Keratinocyte (primary cell): ENCODE data around the gene CDCA3. TPM values are rescaled to one million over a fixed set of nuclear protein-coding genes. Genes with fewer than 3 reads are reported as not detected.

ENCODE experiments used
- DNase-seq: peaks from one replicate; pipeline ENCODE4 v3.0.0-alpha.2; 2011; ENCODE audit warnings: low read depth, missing footprints, low spot score
- FAIRE-seq: peaks from 2 replicates; lab custom pipeline; 2011; peaks lifted over from hg19 to GRCh38; lab: Jason Lieb, UNC
- H2AFZ ChIP-seq: 2 replicates; pipeline ENCODE4 v1.6.0; 2012; ENCODE audit warnings: low read length, control low read depth, inconsistent platforms; ENCODE audit not compliant: control insufficient read depth
- H3K27ac ChIP-seq: 2 replicates; pipeline ENCODE4 v1.5.1; 2011; ENCODE audit warnings: low read length; ENCODE audit not compliant: control insufficient read depth, insufficient read depth
- H3K27me3 ChIP-seq: 3 replicates; pipeline ENCODE4 v1.6.0; 2011; ENCODE audit warnings: low read length; ENCODE audit not compliant: control insufficient read depth, insufficient read depth; ENCODE audit errors: extremely low read depth
- H3K36me3 ChIP-seq, 2 experiments: 2 replicates in 1 of 2; 3 replicates in 1 of 2; pipeline ENCODE4 v1.5.1; 2011; ENCODE audit warnings: low read length in 2 of 2, mild to moderate bottlenecking in 1 of 2; ENCODE audit not compliant: control insufficient read depth in 2 of 2, insufficient read depth in 2 of 2; ENCODE audit errors: extremely low read depth in 1 of 2
- H3K4me1 ChIP-seq: 3 replicates; pipeline ENCODE4 v1.5.1; 2011; ENCODE audit warnings: low read length; ENCODE audit not compliant: control insufficient read depth, insufficient read depth; ENCODE audit errors: extremely low read depth
- H3K4me2 ChIP-seq: 3 replicates; pipeline ENCODE4 v1.6.0; 2011; ENCODE audit warnings: low read depth, low read length; ENCODE audit not compliant: control insufficient read depth, insufficient read depth; ENCODE audit errors: extremely low read depth
- H3K4me3 ChIP-seq, 3 experiments: fragments of 200-600 bp in 1 of 3; sonication (generic) in 1 of 3; 2 replicates in 2 of 3; 3 replicates in 1 of 3; pipeline ENCODE4 v1.5.1; 2011 to 2016; ENCODE audit warnings: low read length in 3 of 3, mild to moderate bottlenecking in 3 of 3, control low read depth in 2 of 3, inconsistent platforms in 1 of 3, low read depth in 1 of 3, mixed read lengths in 1 of 3, mixed run types in 1 of 3, moderate library complexity in 1 of 3; ENCODE audit not compliant: control insufficient read depth in 2 of 3, insufficient read depth in 2 of 3; ENCODE audit errors: extremely low read depth in 1 of 3
- H3K79me2 ChIP-seq: 2 replicates; pipeline ENCODE4 v1.6.0; 2012; ENCODE audit warnings: low read length; ENCODE audit not compliant: control insufficient read depth, insufficient read depth
- H3K9ac ChIP-seq: 3 replicates; pipeline ENCODE4 v1.6.0; 2011; ENCODE audit warnings: low read length; ENCODE audit not compliant: control insufficient read depth, insufficient read depth; ENCODE audit errors: extremely low read depth
- H3K9me1 ChIP-seq: 3 replicates; pipeline ENCODE4 v1.6.0; 2011; ENCODE audit warnings: low read length; ENCODE audit not compliant: control insufficient read depth, insufficient read depth; ENCODE audit errors: extremely low read depth
- H3K9me3 ChIP-seq: 2 replicates; pipeline ENCODE4 v1.5.1; 2012; ENCODE audit warnings: low read depth, low read length; ENCODE audit not compliant: control insufficient read depth
- H4K20me1 ChIP-seq: 3 replicates; pipeline ENCODE4 v1.6.0; 2011; ENCODE audit warnings: low read length; ENCODE audit not compliant: control insufficient read depth, insufficient read depth; ENCODE audit errors: extremely low read depth
- CTCF ChIP-seq, 3 experiments: IDR thresholded peaks in 1 of 3; conservative IDR thresholded peaks in 1 of 3; optimal IDR thresholded peaks in 1 of 3; 2 replicates in 2 of 3; 3 replicates in 1 of 3; pipeline versions ENCODE3 to v1.5.1; 2011; ENCODE audit warnings: low read length in 3 of 3, mild to moderate bottlenecking in 3 of 3, moderate library complexity in 2 of 3, control low read depth in 1 of 3, inconsistent platforms in 1 of 3; ENCODE audit not compliant: insufficient read depth in 2 of 3; ENCODE audit errors: extremely low read depth in 1 of 3
- EZH2 ChIP-seq: IDR thresholded peaks from one replicate; pipeline ENCODE4 v1.6.1; 2012; ENCODE audit warnings: inconsistent platforms, mild to moderate bottlenecking, low read length, moderate library complexity
- dilution Hi-C: fragments of 300-500 bp; cut with MboI; formaldehyde crosslinking; loops from one replicate; pipeline ENCODE4 v1.7.0; 2020; ENCODE audit warnings: low sequenced_read_pairs; ENCODE audit not compliant: extremely low pct_ligation_motif_present
- polyA plus RNA-seq, 5 experiments: library from polyadenylated mRNA; depleted of rRNA in 3 of 5; stranded (reverse) in 3 of 5; stranded (forward) in 1 of 5; unstranded in 1 of 5; fragments of >200 nt; gene quantifications; 1 replicate in 1 of 5; 2 replicates in 3 of 5; 3 replicates in 1 of 5; pipeline versions ENCODE4 v1.2.1 to v1.2.3, GENCODE V29; 2011 to 2012; ENCODE audit warnings: missing spikeins in 2 of 5, low read depth in 1 of 5, low replicate concordance in 1 of 5

Gene CDCA3
- polyA plus RNA-seq, 1 donor (not counting 4 experiments of a cell fraction or from before 2014, with no cell fraction given): 15.0 TPM

DNA sequence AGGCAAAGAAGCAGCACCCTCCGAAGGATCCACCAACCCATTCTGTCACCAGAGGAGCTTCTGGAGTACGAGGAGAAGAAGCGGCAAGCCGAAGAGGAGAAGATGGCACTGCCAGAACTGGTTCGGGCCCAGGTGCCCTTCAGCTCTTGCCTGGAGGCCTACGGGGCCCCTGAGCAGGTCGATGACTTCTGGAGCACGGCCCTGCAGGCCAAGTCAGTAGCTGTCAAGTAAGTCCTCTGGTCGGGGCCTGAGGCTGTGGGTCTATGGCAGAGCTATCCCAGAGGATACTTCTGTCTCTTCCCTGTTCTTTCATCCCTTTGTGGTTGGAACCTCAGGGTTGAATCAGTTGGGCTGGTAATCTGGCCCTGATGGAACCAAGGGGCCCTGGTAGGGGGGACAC, 10.3 kb upstream of the CDCA3 start:
- peaks cover 59 to 61% of the 10 kb centered on the region in 2 experiments for H3K36me3 ChIP-seq
- dilution Hi-C loops: no loop called here

GRCh38 chr12:6860942-6861341, 9.9 kb upstream of the CDCA3 start:
- H2AFZ ChIP-seq: no peak overlapping the region
- H4K20me1 ChIP-seq: no peaks in the 10 kb centered on the region
- H3K4me2 ChIP-seq: no peak overlapping the region
- no peak overlapping the region for H3K9ac ChIP-seq
- no peak for TF ChIP-seq CTCF (optimal IDR thresholded peaks at IDR 0.05 in 1 of 3, IDR thresholded peaks at IDR 0.05 in 1 of 3, conservative IDR thresholded peaks at IDR 0.05 in 1 of 3; ENCODE audit: extremely low read depth in 1 of 3, insufficient read depth in 2 of 3, low read length in 3 of 3)
- no peak for TF ChIP-seq EZH2
- H3K9me3 ChIP-seq: no peaks in the 10 kb centered on the region
- H3K4me1 ChIP-seq: no peaks in the 10 kb centered on the region
- H3K36me3 ChIP-seq: peaks cover 61 to 65% of the 10 kb centered on the region in 2 experiments
- no peak overlapping the region for H3K4me3 ChIP-seq
- H3K27ac ChIP-seq: no peak overlapping the region
- dilution Hi-C loops: no loop called here
- no peak for FAIRE-seq
- no peaks in the 10 kb centered on the region for H3K79me2 ChIP-seq
- H3K27me3 ChIP-seq: no peaks in the 10 kb centered on the region
- DNase-seq: no peak
- no peaks in the 10 kb centered on the region for H3K9me1 ChIP-seq

More for the DNA sequence above, 10.3 kb upstream of the CDCA3 start:
- Histone ChIP-seq H3K27me3 (no peaks in the 10 kb centered on the region), H4K20me1 (no peaks in the 10 kb centered on the region), H3K27ac (no peak overlapping the region), H3K9me3 (no peaks in the 10 kb centered on the region), H3K4me3 (no peak overlapping the region), H3K9me1 (no peaks in the 10 kb centered on the region), H3K9ac (no peak overlapping the region), H2AFZ (no peak overlapping the region), H3K4me2 (no peak overlapping the region), H3K4me1 (peaks cover under 1% of the 10 kb centered on the region), H3K79me2 (no peaks in the 10 kb centered on the region)
- DNase-seq (no peak), FAIRE-seq (no peak)
- TF ChIP-seq CTCF (optimal IDR thresholded peaks at IDR 0.05 in 1 of 3, IDR thresholded peaks at IDR 0.05 in 1 of 3, conservative IDR thresholded peaks at IDR 0.05 in 1 of 3; ENCODE audit: extremely low read depth in 1 of 3, insufficient read depth in 2 of 3, low read length in 3 of 3): no peak
- no peak for TF ChIP-seq EZH2
